SK-N-SH (cell line): ENCODE measurements around the gene R3HDM2. TPM values are rescaled to one million over a fixed set of nuclear protein-coding genes. Genes with fewer than 3 reads are reported as not detected.

ENCODE experiments used
- CTCF ChIA-PET: fragments of 300-600, 350-600 bp; formaldehyde crosslinking; extraction: SDS; loops from one replicate; lab custom pipeline; 2021; lab: Yijun Ruan, JAX
- POLR2A ChIA-PET: fragments of 350-600 bp; sonication (Branson Sonifier 250); formaldehyde crosslinking; extraction: SDS; loops from one replicate; lab custom pipeline; 2020; ENCODE audit warnings: antibody characterized with exemption, inconsistent platforms; lab: Yijun Ruan, JAX
- DNase-seq: peaks from one replicate; pipeline ENCODE4 v3.0.0; 2012
- H2AFZ ChIP-seq: fragments of 200-600 bp; sonication (generic); 2 replicates; pipeline ENCODE4 v1.8.1; 2016; ENCODE audit warnings: antibody characterized with exemption, mild to moderate bottlenecking, low read depth
- H3F3A ChIP-seq: fragments of 200-600 bp; sonication (generic); replicated peaks from 2 replicates; pipeline ENCODE3; 2016; ENCODE audit warnings: antibody characterized with exemption, mild to moderate bottlenecking; ENCODE audit not compliant: insufficient read depth
- H3K27ac ChIP-seq, 2 experiments: fragments of 200-500 bp in 1 of 2; fragments of 200-600 bp in 1 of 2; sonication (Bioruptor generic) in 1 of 2; sonication (generic), shearing (Covaris generic) in 1 of 2; 2 replicates each; pipeline versions ENCODE4 v1.5.1 to v1.6.1; 2014 to 2016; ENCODE audit warnings: low read depth in 2 of 2, inconsistent platforms in 1 of 2, low read length in 1 of 2, mild to moderate bottlenecking in 1 of 2, mixed read lengths in 1 of 2
- H3K27me3 ChIP-seq: fragments of 200-600 bp; sonication (generic), shearing (Covaris generic); 2 replicates; pipeline ENCODE4 v1.6.1; 2016; ENCODE audit warnings: mixed run types; ENCODE audit not compliant: insufficient read depth
- H3K36me3 ChIP-seq, 2 experiments: fragments of 200-500 bp in 1 of 2; fragments of 200-600 bp in 1 of 2; sonication (Bioruptor generic) in 1 of 2; sonication (generic) in 1 of 2; replicated peaks in 1 of 2; 2 replicates each; pipeline versions ENCODE3 to v1.5.1; 2014 to 2016; ENCODE audit warnings: low read length in 1 of 2, mild to moderate bottlenecking in 1 of 2; ENCODE audit not compliant: insufficient read depth in 2 of 2, control insufficient read depth in 1 of 2
- H3K4me1 ChIP-seq, 2 experiments: fragments of 200-500 bp in 1 of 2; fragments of 200-600 bp in 1 of 2; sonication (Bioruptor generic) in 1 of 2; sonication (generic), shearing (Covaris generic) in 1 of 2; 2 replicates each; pipeline versions ENCODE4 v1.5.1 to v1.6.1; 2014 to 2016; ENCODE audit warnings: low read depth in 1 of 2, low read length in 1 of 2, mixed run types in 1 of 2; ENCODE audit not compliant: insufficient read depth in 2 of 2, control insufficient read depth in 1 of 2
- H3K4me2 ChIP-seq: fragments of 200-600 bp; sonication (generic), shearing (Covaris generic); 2 replicates; pipeline ENCODE4 v1.6.1; 2017; ENCODE audit warnings: mixed run types
- H3K4me3 ChIP-seq, 2 experiments: fragments of 200-500 bp in 1 of 2; fragments of 200-600 bp in 1 of 2; sonication (Bioruptor generic) in 1 of 2; sonication (generic), shearing (Covaris generic) in 1 of 2; 2 replicates each; pipeline versions ENCODE4 v1.5.1 to v1.8.1; 2014 to 2016; ENCODE audit warnings: low read depth in 2 of 2, inconsistent platforms in 1 of 2, low read length in 1 of 2, mild to moderate bottlenecking in 1 of 2, mixed read lengths in 1 of 2, moderate library complexity in 1 of 2
- H3K79me2 ChIP-seq: fragments of 200-600 bp; sonication (generic); 2 replicates; pipeline ENCODE4 v1.8.1; 2017; ENCODE audit warnings: mild to moderate bottlenecking; ENCODE audit not compliant: insufficient read depth
- H3K9ac ChIP-seq: fragments of 200-600 bp; sonication (generic); 2 replicates; pipeline ENCODE4 v1.6.1; 2017; ENCODE audit warnings: mixed run types
- H3K9me2 ChIP-seq: fragments of 200-600 bp; sonication (generic); 2 replicates; pipeline ENCODE4 v1.6.1; 2017; ENCODE audit warnings: mixed run types
- H3K9me3 ChIP-seq: fragments of 200-600 bp; sonication (generic); 2 replicates; pipeline ENCODE4 v1.6.1; 2017; ENCODE audit warnings: mixed run types, mild to moderate bottlenecking, moderate library complexity
- H4K20me1 ChIP-seq: fragments of 200-600 bp; sonication (generic); 2 replicates; pipeline ENCODE4 v1.6.1; 2017; ENCODE audit warnings: mild to moderate bottlenecking, mixed run types; ENCODE audit not compliant: insufficient read depth
- CHD2 ChIP-seq: fragments of 150-350 bp; IDR thresholded peaks from 2 replicates; pipeline ENCODE4 v1.6.1; 2018; ENCODE audit warnings: low read length; ENCODE audit not compliant: partially characterized antibody
- CTCF ChIP-seq: fragments of 200-600 bp; sonication (generic); IDR thresholded peaks from 2 replicates; pipeline ENCODE4 v1.6.1; 2017; ENCODE audit warnings: antibody characterized with exemption, mild to moderate bottlenecking, moderate library complexity
- EP300 ChIP-seq, 2 experiments: IDR thresholded peaks; 2 replicates each; pipeline versions ENCODE4 v1.4.0 to v1.6.1; 2012; ENCODE audit warnings: borderline replicate concordance in 1 of 2, low read depth in 1 of 2, low read length in 1 of 2
- EZH2phosphoT487 ChIP-seq: fragments of 200-600 bp; sonication (generic); IDR thresholded peaks from 2 replicates; pipeline ENCODE4 v1.6.1; 2017; ENCODE audit warnings: low read depth, mixed run types, mild to moderate bottlenecking, antibody characterized with exemption, moderate library complexity, borderline replicate concordance
- FOXJ3 ChIP-seq: sonication (generic); formaldehyde crosslinking; IDR thresholded peaks from 2 replicates; pipeline ENCODE4 v1.5.1; 2020; ENCODE audit warnings: mild to moderate bottlenecking, missing genetic modification reagents
- GABPA ChIP-seq: IDR thresholded peaks from 2 replicates; pipeline ENCODE4 v1.4.0; 2012; ENCODE audit warnings: low read depth, mild to moderate bottlenecking
- JUND ChIP-seq: IDR thresholded peaks from 2 replicates; pipeline ENCODE4 v1.4.0; 2012
- MAX ChIP-seq: IDR thresholded peaks from 2 replicates; pipeline ENCODE4 v1.4.0; 2012; ENCODE audit warnings: low read depth
- MEF2A ChIP-seq: IDR thresholded peaks from 2 replicates; pipeline ENCODE4 v1.4.0; 2012; ENCODE audit warnings: low read depth, borderline replicate concordance
- MXI1 ChIP-seq: IDR thresholded peaks from 2 replicates; pipeline ENCODE4 v1.6.1; 2012; ENCODE audit warnings: mild to moderate bottlenecking, low read depth, low read length, improper control_type of control experiment
- NFIC ChIP-seq: IDR thresholded peaks from 2 replicates; pipeline ENCODE4 v1.4.0; 2012; ENCODE audit warnings: borderline replicate concordance
- NRF1 ChIP-seq: IDR thresholded peaks from 2 replicates; pipeline ENCODE4 v1.6.1; 2012; ENCODE audit warnings: low read depth, mild to moderate bottlenecking, low read length
- RAD21 ChIP-seq: IDR thresholded peaks from 2 replicates; pipeline ENCODE4 v1.6.1; 2012; ENCODE audit warnings: mild to moderate bottlenecking, low read length
- RCOR1 ChIP-seq: fragments of 150-350 bp; IDR thresholded peaks from 2 replicates; pipeline ENCODE4 v1.6.1; 2017; ENCODE audit warnings: antibody characterized with exemption, low read length
- RFX5 ChIP-seq: IDR thresholded peaks from 2 replicates; pipeline ENCODE4 v1.6.1; 2012; ENCODE audit warnings: mild to moderate bottlenecking, improper control_type of control experiment, low read length
- SIN3A ChIP-seq: IDR thresholded peaks from 2 replicates; pipeline ENCODE4 v1.6.1; 2012; ENCODE audit warnings: low read depth, mild to moderate bottlenecking, low read length, moderate library complexity, borderline replicate concordance
- SMC3 ChIP-seq: IDR thresholded peaks from 2 replicates; pipeline ENCODE4 v1.6.1; 2012; ENCODE audit warnings: low read depth, low read length, improper control_type of control experiment
- TAF1 ChIP-seq: IDR thresholded peaks from 2 replicates; pipeline ENCODE4 v1.6.1; 2012; ENCODE audit warnings: low read depth, mild to moderate bottlenecking, low read length, moderate library complexity, borderline replicate concordance
- YY1 ChIP-seq: IDR thresholded peaks from 2 replicates; pipeline ENCODE4 v1.4.0; 2012; ENCODE audit warnings: low read depth, mild to moderate bottlenecking
- WGBS: methylation state at CpG from one replicate; pipeline ENCODE4 v1.1.6; 2017; ENCODE audit warnings: low lambda C conversion rate; 5-methylcytosine and 5-hydroxymethylcytosine counted together
- polyA plus RNA-seq, 3 experiments: library from polyadenylated mRNA; depleted of rRNA; stranded (reverse); fragments of >200 nt; gene quantifications; 2 replicates each; pipeline ENCODE4 v1.2.3, GENCODE V29; 2012
- TF ChIP-seq, protein P1 (sequence below): IDR thresholded peaks from 2 replicates; pipeline ENCODE4 v1.4.0; 2012; ENCODE audit warnings: low read depth, borderline replicate concordance
- TF ChIP-seq, protein P2 (sequence below): fragments of 150-350 bp; IDR thresholded peaks from 2 replicates; pipeline ENCODE4 v1.6.1; 2016; ENCODE audit warnings: mild to moderate bottlenecking, low read depth, low read length

The R3HDM2 gene
- polyA plus RNA-seq, 1 of the 3 experiments (the other 2 are of a cell fraction): 23.1 TPM

- Histone ChIP-seq H3F3A (peaks cover 14% of the 10 kb centered on the region), H3K9me3 (no peaks in the 10 kb centered on the region), H4K20me1 (no peaks in the 10 kb centered on the region), H3K4me3 (peak overlapping the region; percentile 58 to 72), H2AFZ (peak overlapping the region; percentile 71; the same call in 1 of the 2 replicates), H3K4me1 (peaks cover 23 to 55% of the 10 kb centered on the region in 2 experiments; a peak in 2 of 4 replicates), H3K4me2 (peak overlapping the region; percentile 96), H3K36me3 (peaks cover 0 to 3% of the 10 kb centered on the region in 2 experiments), H3K27ac (peak overlapping the region in 1 of 2 experiments; percentile 64; a peak in 1 of 4 replicates), H3K9me2 (no peaks in the 10 kb centered on the region), H3K9ac (peak overlapping the region; percentile 62; the same call in 1 of the 2 replicates), H3K27me3 (peaks cover 19% of the 10 kb centered on the region; the same call in 1 of the 2 replicates), H3K79me2 (no peaks in the 10 kb centered on the region)
- TF ChIP-seq TAF1 (0 out of 2 replicates have a peak, but pooled peaks have one; percentile 4), NRF1 (no peak)
- DNase-seq: no peak
- POLR2A ChIA-PET: interaction anchor here (0.7 to 5.6 kb wide), 10 partner anchors 10 to 111 kb away, joined by 3 to 43 read pairs (median 3); partner anchors contain the start of genes LRP1 and SHMT2
- 5% methylated on average over 14 of the region's 14 CpGs for WGBS
- CTCF ChIA-PET: interaction anchor here (0.8 to 31.5 kb wide), 36 partner anchors 12 to 381 kb away, joined by 3 to 937 read pairs (median 4); partner anchors contain the start of genes GLI1, INHBE, NXPH4 and SHMT2
Observed at GRCh38 chr12:57239587-57240065, 191.2 kb downstream of the R3HDM2 start.

GRCh38 chr12:57238854-57239554, 191.8 kb downstream of the R3HDM2 start:
- H3K27ac ChIP-seq: peak overlapping the region in 1 of 2 experiments; percentile 64; a peak in 1 of 4 replicates
- 8% methylated on average over 28 of the region's 47 CpGs for WGBS
- CTCF ChIA-PET: interaction anchor here (0.6 to 31.5 kb wide), 37 partner anchors 11 to 487 kb away, joined by 3 to 937 read pairs (median 4); partner anchors contain the start of genes GLI1, INHBE, LRP1 and NXPH4
- no peak for TF ChIP-seq JUND
- TF ChIP-seq FOXJ3 (CRISPR knock-in tag): no peak
- no peak for TF ChIP-seq EP300 (IDR thresholded peaks at IDR 0.05; ENCODE audit: borderline replicate concordance in 1 of 2, low read depth in 1 of 2, low read length in 1 of 2)
- TF ChIP-seq, protein P1, sequence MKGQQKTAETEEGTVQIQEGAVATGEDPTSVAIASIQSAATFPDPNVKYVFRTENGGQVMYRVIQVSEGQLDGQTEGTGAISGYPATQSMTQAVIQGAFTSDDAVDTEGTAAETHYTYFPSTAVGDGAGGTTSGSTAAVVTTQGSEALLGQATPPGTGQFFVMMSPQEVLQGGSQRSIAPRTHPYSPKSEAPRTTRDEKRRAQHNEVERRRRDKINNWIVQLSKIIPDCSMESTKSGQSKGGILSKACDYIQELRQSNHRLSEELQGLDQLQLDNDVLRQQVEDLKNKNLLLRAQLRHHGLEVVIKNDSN: no peak
- TF ChIP-seq TAF1: peak; percentile 40; the same call in 1 of the 2 replicates
- 0 out of 2 replicates have a peak, but pooled peaks have one; percentile 32 for TF ChIP-seq MAX
- TF ChIP-seq CHD2: peak; percentile 56
- peak; percentile 87; the same call in 1 of the 2 replicates for TF ChIP-seq SIN3A
- TF ChIP-seq EZH2phosphoT487: no peak
- peak; percentile 80 for TF ChIP-seq RAD21
- TF ChIP-seq MXI1: peak; percentile 62
- TF ChIP-seq, protein P2, sequence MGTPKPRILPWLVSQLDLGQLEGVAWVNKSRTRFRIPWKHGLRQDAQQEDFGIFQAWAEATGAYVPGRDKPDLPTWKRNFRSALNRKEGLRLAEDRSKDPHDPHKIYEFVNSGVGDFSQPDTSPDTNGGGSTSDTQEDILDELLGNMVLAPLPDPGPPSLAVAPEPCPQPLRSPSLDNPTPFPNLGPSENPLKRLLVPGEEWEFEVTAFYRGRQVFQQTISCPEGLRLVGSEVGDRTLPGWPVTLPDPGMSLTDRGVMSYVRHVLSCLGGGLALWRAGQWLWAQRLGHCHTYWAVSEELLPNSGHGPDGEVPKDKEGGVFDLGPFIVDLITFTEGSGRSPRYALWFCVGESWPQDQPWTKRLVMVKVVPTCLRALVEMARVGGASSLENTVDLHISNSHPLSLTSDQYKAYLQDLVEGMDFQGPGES: no peak
- TF ChIP-seq GABPA: no peak
- peak; percentile 72 for TF ChIP-seq RCOR1
- TF ChIP-seq RFX5: no peak
- no peak for TF ChIP-seq MEF2A
- no peak for TF ChIP-seq NFIC
- TF ChIP-seq CTCF: peak; percentile 99
- TF ChIP-seq NRF1: no peak
- no peak for TF ChIP-seq YY1
- peak; percentile 88 for TF ChIP-seq SMC3

More at GRCh38 chr12:57238854-57239554, 191.8 kb downstream of the R3HDM2 start:
- peak overlapping the region; percentile 58 to 72 for H3K4me3 ChIP-seq
- no peaks in the 10 kb centered on the region for H4K20me1 ChIP-seq
- peaks cover 23 to 58% of the 10 kb centered on the region in 2 experiments; a peak in 2 of 4 replicates for H3K4me1 ChIP-seq
- peak overlapping the region; percentile 71; the same call in 1 of the 2 replicates for H2AFZ ChIP-seq
- POLR2A ChIA-PET: interaction anchor here (0.9 to 5.6 kb wide), 8 partner anchors 9 to 64 kb away, joined by 3 to 43 read pairs (median 3); partner anchors contain the start of gene SHMT2
- no peaks in the 10 kb centered on the region for H3K9me2 ChIP-seq
- H3K27me3 ChIP-seq: peaks cover 19% of the 10 kb centered on the region; the same call in 1 of the 2 replicates
- DNase-seq: peak; percentile 98
- H3K9me3 ChIP-seq: no peaks in the 10 kb centered on the region
- H3K9ac ChIP-seq: peak overlapping the region; percentile 62; the same call in 1 of the 2 replicates
- peak overlapping the region; percentile 96 for H3K4me2 ChIP-seq
- peaks cover under 1 to 9% of the 10 kb centered on the region in 2 experiments for H3K36me3 ChIP-seq
- H3F3A ChIP-seq: peaks cover 14% of the 10 kb centered on the region
- no peaks in the 10 kb centered on the region for H3K79me2 ChIP-seq
